Peyer's patch (tissue), 4 donors: ENCODE data around the gene APOBEC2. TPM values are rescaled to one million over a fixed set of nuclear protein-coding genes. Genes with fewer than 3 reads are reported as not detected.

Experiments used
- DNase-seq, 3 donors: peaks; one replicate each; pipeline ENCODE4 v3.0.0-alpha.2; 2017 to 2019
- H3K27ac ChIP-seq, 4 donors: fragments of 200-600 bp; sonication (generic); one replicate each; pipeline ENCODE4 v1.5.1; 2016 to 2019
- H3K27me3 ChIP-seq, 2 donors: fragments of 200-600 bp; sonication (generic); one replicate each; pipeline ENCODE4 v1.5.1; 2019
- H3K36me3 ChIP-seq, 3 donors: fragments of 200-600 bp; sonication (generic); one replicate each; pipeline ENCODE4 v1.5.1; 2016 to 2019
- H3K4me1 ChIP-seq, 4 donors: fragments of 200-600 bp; sonication (generic); one replicate each; pipeline ENCODE4 v1.5.1; 2016 to 2019
- H3K4me3 ChIP-seq, 4 donors: fragments of 200-600 bp; sonication (generic); 1 replicate in 3 of 4; 2 replicates in 1 of 4; pipeline ENCODE4 v1.5.1; 2016 to 2019; ENCODE audit warnings: mild to moderate bottlenecking in 1 of 4
- H3K9me3 ChIP-seq, 4 donors: fragments of 200-600 bp; sonication (generic); one replicate each; pipeline ENCODE4 v1.5.1; 2016 to 2019; ENCODE audit warnings: mild to moderate bottlenecking in 1 of 4
- CTCF ChIP-seq, 6 experiments: fragments of 450-650 bp in 4 of 6; fragments of 200-600 bp in 2 of 6; sonication (generic) in 1 of 6; IDR thresholded peaks; one replicate each; pipeline ENCODE4 v1.5.1; 2017 to 2019; ENCODE audit warnings: antibody characterized with exemption in 6 of 6, mild to moderate bottlenecking in 3 of 6, moderate library complexity in 1 of 6
- POLR2A ChIP-seq, 2 donors: fragments of 450-650 bp; IDR thresholded peaks; one replicate each; pipeline ENCODE4 v1.5.1; 2017; ENCODE audit warnings: antibody characterized with exemption in 2 of 2, mild to moderate bottlenecking in 2 of 2, moderate library complexity in 2 of 2
- total RNA-seq, 4 donors: library from RNA; depleted of rRNA; stranded (reverse); fragments of >200 nt; gene quantifications; one replicate each; pipeline ENCODE4 v1.1.0, GENCODE V29; 2016

Gene APOBEC2
- total RNA-seq, 4 donors from 2014 or later, result 1.1 TPM; not detected in 3

GRCh38 chr6:41079080-41079479, 26.1 kb downstream of the APOBEC2 start:
- no peak for TF ChIP-seq POLR2A (IDR thresholded peaks at IDR 0.05)
- no peaks in the 10 kb centered on the region for H3K27me3 ChIP-seq
- H3K4me3 ChIP-seq, result no peak overlapping the region
- peaks cover 0 to 38% (median 6%) of the 10 kb centered on the region in 4 donors for H3K4me1 ChIP-seq
- DNase-seq, result no peak
- peaks cover 0 to 34% (median 0%) of the 10 kb centered on the region in 3 donors for H3K36me3 ChIP-seq
- no peak overlapping the region for H3K27ac ChIP-seq
- H3K9me3 ChIP-seq, result no peaks in the 10 kb centered on the region

DNA sequence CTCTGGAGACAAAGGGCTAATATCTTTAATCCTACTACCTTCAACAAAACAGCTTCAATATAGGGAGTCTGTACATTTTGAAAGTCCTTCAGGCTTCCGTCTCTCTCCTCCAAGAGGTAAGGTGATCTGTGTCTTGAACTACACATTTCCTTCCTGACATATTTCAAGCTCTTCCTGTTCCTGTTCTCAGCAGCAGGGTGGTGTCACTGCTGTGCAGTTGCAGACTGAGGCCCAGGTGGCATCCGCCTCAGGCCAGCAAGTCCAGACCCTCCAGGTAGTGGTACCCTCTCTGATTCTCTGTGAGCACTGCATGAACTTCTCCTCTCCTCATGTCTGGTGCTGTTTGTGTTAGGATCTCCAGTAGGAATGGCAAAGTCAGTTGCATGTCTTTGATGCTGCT, 27.6 kb downstream of the APOBEC2 start:
- Histone ChIP-seq H3K4me1 (peaks cover 0 to 23% (median 2%) of the 10 kb centered on the region in 4 donors), H3K9me3 (no peaks in the 10 kb centered on the region), H3K27ac (no peak overlapping the region), H3K36me3 (peaks cover 0 to 48% (median 0%) of the 10 kb centered on the region in 3 donors), H3K4me3 (no peak overlapping the region), H3K27me3 (no peaks in the 10 kb centered on the region)
- no peak for TF ChIP-seq CTCF (IDR thresholded peaks at IDR 0.05)
- peak in 1 of 3 donors; percentile 19 for DNase-seq

- no peak for TF ChIP-seq CTCF (IDR thresholded peaks at IDR 0.05)
- no peak for TF ChIP-seq POLR2A (IDR thresholded peaks at IDR 0.05)
- Histone ChIP-seq H3K27ac (no peak overlapping the region), H3K36me3 (peaks cover 0 to 70% (median 0%) of the 10 kb centered on the region in 3 donors), H3K4me3 (no peak overlapping the region), H3K9me3 (no peaks in the 10 kb centered on the region), H3K4me1 (peaks cover 0 to 2% (median 0%) of the 10 kb centered on the region in 4 donors), H3K27me3 (no peaks in the 10 kb centered on the region)
- DNase-seq, result no peak
Measured at GRCh38 chr6:41083072-41083471, 30.1 kb downstream of the APOBEC2 start.

DNA sequence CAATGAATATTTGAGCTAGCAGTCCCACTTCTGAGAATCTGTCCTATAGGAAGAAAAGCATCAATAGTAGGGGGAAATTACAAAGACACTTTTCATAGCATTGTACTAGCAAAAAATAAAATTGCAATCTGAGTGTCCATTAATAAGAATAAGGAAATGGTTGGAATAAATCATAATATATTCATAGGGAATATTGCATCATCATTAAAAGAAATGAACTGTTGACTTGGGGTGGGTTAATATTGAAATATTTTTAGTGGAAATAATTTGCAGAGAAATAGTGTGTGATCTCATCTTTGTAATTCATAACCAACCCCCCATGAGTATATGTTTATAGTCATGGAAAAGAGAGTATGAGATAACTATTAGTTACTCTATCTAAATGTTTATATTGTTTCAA, 32.2 kb downstream of the APOBEC2 start:
- no peak overlapping the region for H3K4me3 ChIP-seq
- H3K27me3 ChIP-seq, result no peaks in the 10 kb centered on the region
- no peak for TF ChIP-seq CTCF (IDR thresholded peaks at IDR 0.05)
- no peak for TF ChIP-seq POLR2A (IDR thresholded peaks at IDR 0.05)
- no peak for DNase-seq
- H3K36me3 ChIP-seq, result peaks cover 0 to 73% (median 0%) of the 10 kb centered on the region in 3 donors
- H3K9me3 ChIP-seq, result no peaks in the 10 kb centered on the region
- H3K27ac ChIP-seq, result no peak overlapping the region
- H3K4me1 ChIP-seq, result no peaks in the 10 kb centered on the region

DNA sequence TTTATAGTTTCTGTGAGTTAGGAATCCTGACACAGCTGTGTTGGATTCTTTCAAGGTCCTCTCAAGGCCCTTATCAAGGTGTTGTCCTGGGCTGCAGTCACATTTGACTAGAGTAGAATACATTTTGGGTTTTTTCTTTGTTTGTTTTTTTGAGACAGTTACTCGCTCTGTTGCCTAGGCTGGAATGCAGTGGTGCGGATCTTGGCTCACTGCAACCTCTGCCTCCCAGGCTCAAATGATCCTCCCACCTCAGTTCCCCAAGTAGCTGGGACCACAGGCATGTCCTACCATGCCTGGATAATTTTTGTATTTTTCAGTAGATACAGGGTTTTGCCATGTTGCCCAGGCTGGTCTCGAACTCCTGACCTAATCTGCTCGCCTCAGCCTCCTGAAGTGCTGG, 35.4 kb downstream of the APOBEC2 start:
- H3K4me1 ChIP-seq, result no peaks in the 10 kb centered on the region
- peaks cover 0 to 91% (median 0%) of the 10 kb centered on the region in 3 donors for H3K36me3 ChIP-seq

More for the DNA sequence above, 35.4 kb downstream of the APOBEC2 start:
- no peaks in the 10 kb centered on the region for H3K27me3 ChIP-seq
- TF ChIP-seq POLR2A (IDR thresholded peaks at IDR 0.05), result no peak
- TF ChIP-seq CTCF (IDR thresholded peaks at IDR 0.05), result no peak
- no peaks in the 10 kb centered on the region for H3K9me3 ChIP-seq
- DNase-seq, result no peak
- H3K4me3 ChIP-seq, result no peak overlapping the region
- H3K27ac ChIP-seq, result no peak overlapping the region
